ENCODE results near the gene FGGY. TPM values are rescaled to one million over a fixed set of nuclear protein-coding genes. Genes with fewer than 3 reads are reported as not detected.

Gene FGGY
- total RNA-seq, 4 donors from 2014 or later = 24.9 to 35.9 (median 30.5) TPM

DNA sequence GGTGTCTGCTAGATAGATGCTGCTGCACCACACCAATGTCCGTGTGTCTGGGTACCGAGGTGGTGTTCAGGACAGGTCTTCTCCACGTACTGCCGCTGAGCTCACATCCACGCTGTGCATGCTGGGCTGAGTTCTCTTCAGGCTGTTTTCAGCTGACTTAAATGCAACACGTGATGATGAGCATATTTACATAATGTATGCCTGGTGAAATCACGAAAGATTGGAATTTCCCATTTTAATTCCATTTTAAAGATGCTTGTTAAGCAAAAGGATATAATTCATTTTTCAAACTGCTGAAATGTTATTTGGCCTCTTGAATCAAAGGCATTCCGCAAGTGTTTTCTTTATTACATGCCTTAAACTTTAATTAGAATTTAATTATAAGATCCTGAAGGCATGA, 107.9 kb downstream of the FGGY start:
- ATAC-seq = no peak
- no peaks in the 10 kb centered on the region for H3K36me3 ChIP-seq
- in situ Hi-C loops (cut with MboI; ENCODE audit: low sequenced_read_pairs in 4 of 4) = no loop called here

DNA sequence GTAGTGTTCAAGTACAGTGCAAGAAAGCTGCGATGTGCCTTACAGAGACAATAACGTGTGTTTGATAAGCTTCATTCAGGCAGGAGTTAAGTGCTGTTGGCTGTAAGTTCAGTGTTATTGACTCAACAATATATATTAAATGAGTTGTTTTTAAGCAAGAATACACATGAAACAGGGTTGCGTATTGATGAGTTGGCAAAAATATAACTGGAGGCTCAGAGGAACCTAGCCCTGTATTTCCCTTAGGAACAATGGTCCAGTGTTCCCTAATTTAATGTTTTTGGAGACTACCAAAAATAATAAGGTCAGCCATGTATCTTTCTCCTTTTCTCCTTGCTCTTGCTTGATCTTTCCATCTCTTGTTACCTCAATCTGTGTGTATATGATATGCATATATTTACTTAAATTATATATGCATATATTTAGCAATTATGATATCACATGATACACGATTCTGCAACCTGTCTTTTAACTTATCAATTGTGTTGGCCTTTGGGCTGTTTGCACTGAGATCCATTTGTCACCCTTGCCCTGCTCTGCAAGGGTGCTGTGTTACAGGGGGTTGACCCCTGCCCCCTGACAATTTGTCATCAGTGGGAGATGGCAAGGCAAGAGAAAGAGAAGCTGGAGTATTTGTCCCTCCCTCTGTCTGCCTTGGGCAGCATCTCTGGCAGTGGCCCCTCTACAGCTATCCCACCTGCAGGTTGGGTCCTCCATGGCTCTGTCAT, 109.7 kb downstream of the FGGY start:
- in situ Hi-C loops (cut with MboI; ENCODE audit: low sequenced_read_pairs in 4 of 4) (no loop called here), intact Hi-C loops (cut with DNase I; ENCODE audit: low total_unique reads) (no loop called here)
- no peaks in the 10 kb centered on the region for H3K36me3 ChIP-seq
- no peak overlapping the region for H3K4me3 ChIP-seq
- H3K9me3 ChIP-seq = no peaks in the 10 kb centered on the region
- TF ChIP-seq, protein P1, sequence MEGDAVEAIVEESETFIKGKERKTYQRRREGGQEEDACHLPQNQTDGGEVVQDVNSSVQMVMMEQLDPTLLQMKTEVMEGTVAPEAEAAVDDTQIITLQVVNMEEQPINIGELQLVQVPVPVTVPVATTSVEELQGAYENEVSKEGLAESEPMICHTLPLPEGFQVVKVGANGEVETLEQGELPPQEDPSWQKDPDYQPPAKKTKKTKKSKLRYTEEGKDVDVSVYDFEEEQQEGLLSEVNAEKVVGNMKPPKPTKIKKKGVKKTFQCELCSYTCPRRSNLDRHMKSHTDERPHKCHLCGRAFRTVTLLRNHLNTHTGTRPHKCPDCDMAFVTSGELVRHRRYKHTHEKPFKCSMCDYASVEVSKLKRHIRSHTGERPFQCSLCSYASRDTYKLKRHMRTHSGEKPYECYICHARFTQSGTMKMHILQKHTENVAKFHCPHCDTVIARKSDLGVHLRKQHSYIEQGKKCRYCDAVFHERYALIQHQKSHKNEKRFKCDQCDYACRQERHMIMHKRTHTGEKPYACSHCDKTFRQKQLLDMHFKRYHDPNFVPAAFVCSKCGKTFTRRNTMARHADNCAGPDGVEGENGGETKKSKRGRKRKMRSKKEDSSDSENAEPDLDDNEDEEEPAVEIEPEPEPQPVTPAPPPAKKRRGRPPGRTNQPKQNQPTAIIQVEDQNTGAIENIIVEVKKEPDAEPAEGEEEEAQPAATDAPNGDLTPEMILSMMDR (IDR thresholded peaks at IDR 0.05 in 4 of 5, conservative IDR thresholded peaks at IDR 0.05 in 1 of 5) = no peak
- no peak for TF ChIP-seq POLR2A (IDR thresholded peaks at IDR 0.05)
- H3K27ac ChIP-seq = peak overlapping the region in 1 of 4 donors; percentile 27
- DNase-seq (no peak), ATAC-seq (no peak)
- H3K27me3 ChIP-seq = no peaks in the 10 kb centered on the region
- peaks cover 43 to 50% of the 10 kb centered on the region in 2 donors for H3K4me1 ChIP-seq

More for the DNA sequence above, 107.9 kb downstream of the FGGY start:
- H3K9me3 ChIP-seq = no peaks in the 10 kb centered on the region
- no peak for DNase-seq
- peaks cover 28 to 38% of the 10 kb centered on the region in 2 donors for H3K4me1 ChIP-seq
- H3K27ac ChIP-seq = no peak overlapping the region
- intact Hi-C loops (cut with DNase I; ENCODE audit: low total_unique reads) = no loop called here
- no peak overlapping the region for H3K4me3 ChIP-seq
- no peaks in the 10 kb centered on the region for H3K27me3 ChIP-seq
- TF ChIP-seq, protein P1 (IDR thresholded peaks at IDR 0.05 in 4 of 5, conservative IDR thresholded peaks at IDR 0.05 in 1 of 5) = no peak
- no peak for TF ChIP-seq POLR2A (IDR thresholded peaks at IDR 0.05)

DNA sequence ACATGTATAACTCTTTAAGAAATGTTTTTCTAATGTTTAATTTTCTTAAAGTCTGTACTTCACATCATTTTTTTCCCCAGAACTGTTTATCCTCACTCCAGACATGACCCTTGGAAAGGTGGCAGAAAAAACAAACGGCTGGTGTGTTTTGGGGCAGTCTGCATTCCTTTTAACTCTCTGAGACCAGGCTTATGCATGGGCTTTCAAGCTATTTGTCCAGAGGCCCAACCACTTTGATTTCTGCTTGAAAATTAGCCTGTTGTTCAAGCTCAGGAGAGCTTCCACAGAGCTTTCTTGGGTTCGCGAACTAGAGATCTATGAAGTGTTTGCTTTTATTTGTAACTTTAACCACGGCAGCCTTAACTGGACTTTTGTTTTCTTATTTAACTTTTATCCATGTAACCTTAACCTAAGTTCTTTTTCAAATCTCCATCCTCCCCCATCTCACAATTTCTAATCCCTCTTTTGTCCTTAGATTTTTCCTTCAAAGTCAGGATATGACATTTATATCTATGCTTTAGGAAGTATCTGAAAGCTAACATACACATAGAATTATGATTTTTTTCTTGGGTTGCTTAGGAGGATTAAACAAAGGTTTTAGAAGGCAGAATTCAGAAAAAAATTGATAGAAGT, 111.8 kb downstream of the FGGY start:
- DNase-seq = no peak
- TF ChIP-seq, protein P1 (IDR thresholded peaks at IDR 0.05 in 4 of 5, conservative IDR thresholded peaks at IDR 0.05 in 1 of 5) = no peak
- TF ChIP-seq POLR2A (IDR thresholded peaks at IDR 0.05) = no peak
- Histone ChIP-seq H3K27me3 (no peaks in the 10 kb centered on the region), H3K4me3 (no peak overlapping the region), H3K9me3 (no peaks in the 10 kb centered on the region), H3K27ac (peak overlapping the region; percentile 1 to 54 (median 42)), H3K4me1 (peaks cover 58 to 59% of the 10 kb centered on the region in 2 donors), H3K36me3 (no peaks in the 10 kb centered on the region)
- in situ Hi-C loops (cut with MboI; ENCODE audit: low sequenced_read_pairs in 4 of 4) (no loop called here), intact Hi-C loops (cut with DNase I; ENCODE audit: low total_unique reads) (no loop called here)
- ATAC-seq = no peak

DNA sequence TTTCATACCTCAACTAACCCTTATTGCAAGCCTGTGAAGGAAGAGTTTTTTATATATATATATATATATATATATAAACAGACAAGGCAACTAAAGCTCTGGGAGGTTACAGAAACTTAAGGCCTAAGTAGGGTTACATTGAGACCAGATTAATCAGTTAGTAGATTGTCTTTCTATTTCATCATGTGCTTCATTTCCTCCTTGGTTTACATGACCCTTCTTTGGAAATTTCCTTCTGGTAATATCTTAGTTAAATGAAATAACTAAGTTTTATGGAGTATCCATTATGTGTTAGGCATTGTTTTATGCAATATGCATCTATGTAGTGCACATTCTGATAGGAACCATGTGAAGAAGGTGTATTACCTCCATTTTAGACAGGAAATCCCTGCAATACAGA, 112.7 kb downstream of the FGGY start:
- intact Hi-C loops (cut with DNase I; ENCODE audit: low total_unique reads) (no loop called here), in situ Hi-C loops (cut with MboI; ENCODE audit: low sequenced_read_pairs in 4 of 4) (no loop called here)
- no peak for DNase-seq
- TF ChIP-seq, protein P1 (IDR thresholded peaks at IDR 0.05 in 4 of 5, conservative IDR thresholded peaks at IDR 0.05 in 1 of 5) = no peak
- TF ChIP-seq POLR2A (IDR thresholded peaks at IDR 0.05) = no peak
- ATAC-seq = no peak
- H3K27ac ChIP-seq = peak overlapping the region; percentile 35 to 54 (median 45)
- H3K4me1 ChIP-seq = peaks cover 58 to 59% of the 10 kb centered on the region in 2 donors
- no peaks in the 10 kb centered on the region for H3K9me3 ChIP-seq
- H3K4me3 ChIP-seq = no peak overlapping the region
- no peaks in the 10 kb centered on the region for H3K36me3 ChIP-seq
- no peaks in the 10 kb centered on the region for H3K27me3 ChIP-seq
